Bronchial epithelial cell (primary cell): ENCODE data around the gene NAT9. TPM values are rescaled to one million over a fixed set of nuclear protein-coding genes. Genes with fewer than 3 reads are reported as not detected.

Experiments
- DNase-seq: peaks from one replicate; pipeline ENCODE4 v3.0.0-alpha.2; 2010; ENCODE audit warnings: low read depth
- FAIRE-seq: peaks from 2 replicates; lab custom pipeline; 2011; peaks lifted over from hg19 to GRCh38; lab: Jason Lieb, UNC
- H3K27me3 ChIP-seq: 2 replicates; pipeline ENCODE4 v1.5.1; 2011; ENCODE audit warnings: low read length; ENCODE audit not compliant: control insufficient read depth, insufficient read depth
- H3K36me3 ChIP-seq: 2 replicates; pipeline ENCODE4 v1.5.1; 2011; ENCODE audit warnings: low read length; ENCODE audit not compliant: control insufficient read depth, insufficient read depth
- H3K4me3 ChIP-seq: 2 replicates; pipeline ENCODE4 v1.5.1; 2011; ENCODE audit warnings: mild to moderate bottlenecking, low read depth, low read length, control low read depth
- CTCF ChIP-seq: IDR thresholded peaks from 2 replicates; pipeline ENCODE4 v1.5.1; 2011; ENCODE audit warnings: mild to moderate bottlenecking, moderate library complexity, low read length, control low read depth, inconsistent platforms; ENCODE audit not compliant: insufficient read depth, severe bottlenecking
- total RNA-seq: library from RNA; depleted of rRNA; stranded (reverse); fragments of >200 nt; gene quantifications from 2 replicates; pipeline ENCODE4 v1.2.1, GENCODE V29; 2014

The NAT9 gene
- total RNA-seq, 1 donor from 2014 or later, result 64.5 TPM

- H3K4me3 ChIP-seq, result peak overlapping the region; percentile 85
- FAIRE-seq (no peak), DNase-seq (no peak)
- TF ChIP-seq CTCF, result no peak
- peaks cover 25% of the 10 kb centered on the region for H3K36me3 ChIP-seq
- no peaks in the 10 kb centered on the region for H3K27me3 ChIP-seq
Observed at GRCh38 chr17:74775409-74776043, 619 bp downstream of the NAT9 start.

- H3K27me3 ChIP-seq, result no peaks in the 10 kb centered on the region
- H3K4me3 ChIP-seq, result no peak overlapping the region
- H3K36me3 ChIP-seq, result peaks cover 26% of the 10 kb centered on the region
- no peak for DNase-seq
- TF ChIP-seq CTCF, result no peak
- FAIRE-seq, result no peak
Observed at GRCh38 chr17:74773871-74774286, 2.3 kb downstream of the NAT9 start.

- DNase-seq, result no peak
- Histone ChIP-seq H3K36me3 (peaks cover 26% of the 10 kb centered on the region), H3K4me3 (no peak overlapping the region), H3K27me3 (no peaks in the 10 kb centered on the region)
- no peak for FAIRE-seq
- TF ChIP-seq CTCF, result no peak
Observed at GRCh38 chr17:74773414-74773813, 2.7 kb downstream of the NAT9 start.

- H3K27me3 ChIP-seq, result no peaks in the 10 kb centered on the region
- no peak overlapping the region for H3K4me3 ChIP-seq
- TF ChIP-seq CTCF, result no peak
- DNase-seq (no peak), FAIRE-seq (no peak)
- H3K36me3 ChIP-seq, result peaks cover 30% of the 10 kb centered on the region
Observed at GRCh38 chr17:74772053-74772452, 4.1 kb downstream of the NAT9 start.

GRCh38 chr17:74771319-74771914 is 4.7 kb downstream of the NAT9 start:
- H3K4me3 ChIP-seq, result no peak overlapping the region
- FAIRE-seq (no peak), DNase-seq (no peak)
- no peak for TF ChIP-seq CTCF
- H3K27me3 ChIP-seq, result no peaks in the 10 kb centered on the region
- peaks cover 32% of the 10 kb centered on the region for H3K36me3 ChIP-seq
